Mesenchymal stem cell (in vitro differentiated cells and primary cell): ENCODE results near the gene MGMT.

Experiments
- DNase-seq: peaks from one replicate; pipeline ENCODE4 v3.0.0-alpha.2; 2013
- H2AFZ ChIP-seq: one replicate; pipeline ENCODE4 v1.6.1; 2013; ENCODE audit warnings: low read depth, mild to moderate bottlenecking, control low read depth, inconsistent platforms, low read length, moderate library complexity
- H2AK5ac ChIP-seq: 2 replicates; pipeline ENCODE4 v1.6.1; 2013; ENCODE audit warnings: low read length, moderate library complexity, mild to moderate bottlenecking, inconsistent platforms; ENCODE audit not compliant: severe bottlenecking
- H2BK120ac ChIP-seq: one replicate; pipeline ENCODE4 v1.6.1; 2013; ENCODE audit warnings: low read depth, mild to moderate bottlenecking, inconsistent platforms, low read length, moderate library complexity
- H2BK12ac ChIP-seq, 2 experiments: one replicate each; pipeline ENCODE4 v1.6.1; 2013; ENCODE audit warnings: inconsistent platforms in 2 of 2, low read length in 2 of 2, mild to moderate bottlenecking in 2 of 2, moderate library complexity in 2 of 2, control low read depth in 1 of 2
- H2BK15ac ChIP-seq: one replicate; pipeline ENCODE4 v1.6.1; 2013; ENCODE audit warnings: mild to moderate bottlenecking, low read depth, inconsistent platforms; ENCODE audit not compliant: poor library complexity, severe bottlenecking
- H2BK5ac ChIP-seq: 2 replicates; pipeline ENCODE4 v1.6.1; 2013; ENCODE audit warnings: low read depth, mild to moderate bottlenecking, low read length, control low read depth, inconsistent platforms; ENCODE audit not compliant: poor library complexity, severe bottlenecking
- H3K14ac ChIP-seq, 2 experiments: one replicate each; pipeline ENCODE4 v1.6.1; 2013; ENCODE audit warnings: inconsistent platforms in 2 of 2, low read length in 2 of 2, control low read depth in 1 of 2, mild to moderate bottlenecking in 1 of 2, moderate library complexity in 1 of 2
- H3K18ac ChIP-seq, 2 experiments: one replicate each; pipeline ENCODE4 v1.6.1; 2013; ENCODE audit warnings: inconsistent platforms in 2 of 2, low read length in 2 of 2, control low read depth in 1 of 2, low read depth in 1 of 2, mild to moderate bottlenecking in 1 of 2
- H3K23ac ChIP-seq, 2 experiments: one replicate each; pipeline ENCODE4 v1.6.1; 2013; ENCODE audit warnings: inconsistent platforms in 2 of 2, low read length in 2 of 2, mild to moderate bottlenecking in 2 of 2, moderate library complexity in 2 of 2, control low read depth in 1 of 2
- H3K27ac ChIP-seq: 2 replicates; pipeline ENCODE4 v1.5.1; 2013; ENCODE audit warnings: mild to moderate bottlenecking, moderate library complexity, low read length, control low read depth, inconsistent platforms; ENCODE audit not compliant: poor library complexity, severe bottlenecking
- H3K27me3 ChIP-seq, 2 experiments: 2 replicates each; pipeline versions ENCODE4 v1.6.1 to v1.7.0; 2013; ENCODE audit warnings: low read length in 2 of 2, mild to moderate bottlenecking in 2 of 2, moderate library complexity in 2 of 2, control low read depth in 1 of 2, inconsistent platforms in 1 of 2; ENCODE audit not compliant: control insufficient read depth in 1 of 2, insufficient read depth in 1 of 2
- H3K36me3 ChIP-seq, 2 experiments: 2 replicates each; pipeline versions ENCODE4 v1.6.1 to v1.7.0; 2013; ENCODE audit warnings: low read length in 2 of 2, control low read depth in 1 of 2, inconsistent platforms in 1 of 2, low read depth in 1 of 2, mild to moderate bottlenecking in 1 of 2; ENCODE audit not compliant: insufficient read depth in 2 of 2, control insufficient read depth in 1 of 2
- H3K4ac ChIP-seq, 2 experiments: one replicate each; pipeline ENCODE4 v1.6.1; 2013; ENCODE audit warnings: inconsistent platforms in 2 of 2, low read length in 2 of 2, mild to moderate bottlenecking in 2 of 2, moderate library complexity in 2 of 2, control low read depth in 1 of 2, low read depth in 1 of 2
- H3K4me1 ChIP-seq: 2 replicates; pipeline ENCODE4 v1.6.1; 2013; ENCODE audit warnings: low read depth, low read length, control low read depth; ENCODE audit not compliant: control insufficient read depth, insufficient read depth
- H3K4me2 ChIP-seq: 2 replicates; pipeline ENCODE4 v1.6.1; 2013; ENCODE audit warnings: low read length, mild to moderate bottlenecking, inconsistent platforms; ENCODE audit not compliant: poor library complexity, severe bottlenecking
- H3K4me3 ChIP-seq, 2 experiments: 2 replicates each; pipeline versions ENCODE4 v1.5.1 to v1.7.0; 2013; ENCODE audit warnings: low read length in 2 of 2, mild to moderate bottlenecking in 2 of 2, control low read depth in 1 of 2, low read depth in 1 of 2; ENCODE audit not compliant: insufficient read depth in 1 of 2
- H3K79me1 ChIP-seq: replicated peaks from 2 replicates; pipeline ENCODE4 v1.6.1; 2013; ENCODE audit warnings: mild to moderate bottlenecking, control low read depth, low read length, inconsistent platforms; ENCODE audit not compliant: poor library complexity, severe bottlenecking
- H3K9ac ChIP-seq: 2 replicates; pipeline ENCODE4 v1.7.0; 2013; ENCODE audit warnings: mild to moderate bottlenecking, low read length, moderate library complexity
- H3K9me3 ChIP-seq: 2 replicates; pipeline ENCODE4 v1.7.0; 2013; ENCODE audit warnings: mild to moderate bottlenecking, low read length; ENCODE audit not compliant: control insufficient read depth
- H4K8ac ChIP-seq: one replicate; pipeline ENCODE4 v1.6.1; 2013; ENCODE audit warnings: inconsistent platforms, mild to moderate bottlenecking, low read length, moderate library complexity
- H4K91ac ChIP-seq: one replicate; pipeline ENCODE4 v1.6.1; 2013; ENCODE audit warnings: mild to moderate bottlenecking, low read length, inconsistent platforms
- WGBS: methylation state at CpG from one replicate; pipeline ENCODE4 v1.1.7; 2013; ENCODE audit warnings: mixed read lengths; 5-methylcytosine and 5-hydroxymethylcytosine counted together

Gene MGMT

DNA sequence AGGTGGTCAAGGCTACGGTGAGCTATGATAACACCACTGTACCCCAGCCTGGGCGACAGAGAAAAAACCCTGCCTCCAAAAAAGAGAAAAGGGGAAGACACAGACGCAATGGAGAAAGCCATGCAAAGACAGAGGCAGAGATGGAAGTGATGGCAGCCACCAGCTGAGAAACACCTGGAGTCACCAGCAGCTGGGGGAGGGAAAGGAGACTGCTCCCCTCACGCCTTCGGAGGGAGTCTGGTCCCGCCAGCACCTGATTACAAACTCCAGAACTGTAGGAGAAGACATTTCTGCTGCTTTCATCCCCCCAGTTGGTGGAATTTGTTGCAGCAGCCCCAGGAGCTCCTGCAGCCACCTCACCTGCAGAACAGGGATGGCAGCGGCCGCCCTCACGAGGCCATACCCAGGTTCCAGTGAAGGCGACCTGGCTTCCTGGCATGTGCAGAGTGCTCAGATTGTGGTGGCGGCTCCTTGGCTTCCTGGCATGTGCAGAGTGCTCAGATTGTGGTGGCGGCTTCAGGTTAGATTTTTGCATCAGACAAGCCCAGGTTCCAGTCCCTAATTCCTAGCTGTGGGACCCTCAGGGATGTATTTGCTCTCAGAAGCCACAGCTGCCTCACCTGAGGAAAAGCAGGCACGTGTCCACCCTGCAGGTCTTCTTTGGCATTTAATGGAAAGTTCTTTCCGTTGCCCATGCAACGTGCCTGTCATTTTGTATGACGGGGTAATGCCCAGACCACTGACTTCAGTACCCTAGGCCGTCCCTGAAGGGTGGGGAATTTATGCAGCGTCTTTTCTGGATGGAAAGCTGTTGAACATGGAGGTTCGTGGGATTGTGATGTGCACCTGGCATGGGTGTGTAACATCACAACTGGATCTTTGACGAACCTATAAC is 314.1 kb downstream of the MGMT start:
- WGBS: 87% methylated on average over 20 of the region's 20 CpGs
- Histone ChIP-seq H3K9ac (no peak overlapping the region), H4K91ac (no peak overlapping the region), H3K27ac (no peak overlapping the region), H3K18ac (no peak overlapping the region), H3K36me3 (no peaks in the 10 kb centered on the region), H3K4ac (no peak overlapping the region), H2BK12ac (no peak overlapping the region), H3K4me3 (no peak overlapping the region), H2AFZ (no peak overlapping the region), H2AK5ac (no peak overlapping the region), H2BK5ac (no peak overlapping the region), H4K8ac (no peak overlapping the region), H3K4me1 (no peaks in the 10 kb centered on the region), H3K4me2 (no peak overlapping the region), H3K79me1 (no peaks in the 10 kb centered on the region), H3K14ac (no peak overlapping the region), H2BK15ac (no peak overlapping the region), H3K23ac (no peak overlapping the region), H3K9me3 (no peaks in the 10 kb centered on the region), H2BK120ac (no peak overlapping the region), H3K27me3 (no peaks in the 10 kb centered on the region)
- no peak for DNase-seq

- no peak for DNase-seq
These were observed 317.2 kb downstream of the MGMT start for GRCh38 chr10:129784291-129784690.

GRCh38 chr10:129784891-129785290 is 317.9 kb downstream of the MGMT start:
- no peak overlapping the region for H3K18ac ChIP-seq
- H3K4ac ChIP-seq: no peak overlapping the region
- H3K9ac ChIP-seq: no peak overlapping the region
- H4K91ac ChIP-seq: no peak overlapping the region
- 77% methylated on average over 13 of the region's 13 CpGs for WGBS
- no peak overlapping the region for H2AFZ ChIP-seq
- H3K23ac ChIP-seq: no peak overlapping the region
- no peak overlapping the region for H3K4me2 ChIP-seq
- no peaks in the 10 kb centered on the region for H3K9me3 ChIP-seq
- no peak for DNase-seq
- no peak overlapping the region for H2BK120ac ChIP-seq
- H3K27ac ChIP-seq: no peak overlapping the region
- H2BK12ac ChIP-seq: no peak overlapping the region
- H3K36me3 ChIP-seq: no peaks in the 10 kb centered on the region
- H3K27me3 ChIP-seq: no peaks in the 10 kb centered on the region
- no peak overlapping the region for H2AK5ac ChIP-seq
- no peaks in the 10 kb centered on the region for H3K79me1 ChIP-seq
- H3K4me3 ChIP-seq: no peak overlapping the region
- H2BK15ac ChIP-seq: no peak overlapping the region
- no peak overlapping the region for H3K14ac ChIP-seq
- H2BK5ac ChIP-seq: no peak overlapping the region
- no peak overlapping the region for H4K8ac ChIP-seq
- H3K4me1 ChIP-seq: no peaks in the 10 kb centered on the region

More at GRCh38 chr10:129784291-129784690, 317.2 kb downstream of the MGMT start:
- Histone ChIP-seq H3K14ac (no peak overlapping the region), H3K9me3 (no peaks in the 10 kb centered on the region), H2AFZ (no peak overlapping the region), H2BK120ac (no peak overlapping the region), H4K91ac (no peak overlapping the region), H2AK5ac (no peak overlapping the region), H3K4me1 (no peaks in the 10 kb centered on the region), H3K4me2 (no peak overlapping the region), H3K79me1 (no peaks in the 10 kb centered on the region), H2BK15ac (no peak overlapping the region), H3K23ac (no peak overlapping the region), H2BK5ac (no peak overlapping the region), H3K27me3 (no peaks in the 10 kb centered on the region), H3K4ac (no peak overlapping the region), H3K9ac (no peak overlapping the region), H3K4me3 (no peak overlapping the region), H4K8ac (no peak overlapping the region), H3K27ac (no peak overlapping the region), H2BK12ac (no peak overlapping the region), H3K18ac (no peak overlapping the region), H3K36me3 (no peaks in the 10 kb centered on the region)
- WGBS: 69% methylated on average over 4 of the region's 6 CpGs

GRCh38 chr10:129785536-129785981 is 318.5 kb downstream of the MGMT start:
- Histone ChIP-seq H2BK5ac (no peak overlapping the region), H3K14ac (no peak overlapping the region), H3K4me3 (no peak overlapping the region), H3K4ac (no peak overlapping the region), H3K36me3 (no peaks in the 10 kb centered on the region), H3K9ac (no peak overlapping the region), H4K91ac (no peak overlapping the region), H3K23ac (no peak overlapping the region), H2AK5ac (no peak overlapping the region), H2AFZ (no peak overlapping the region), H2BK12ac (no peak overlapping the region), H3K27ac (no peak overlapping the region), H2BK15ac (no peak overlapping the region), H3K27me3 (no peaks in the 10 kb centered on the region), H2BK120ac (no peak overlapping the region), H3K4me2 (no peak overlapping the region), H3K4me1 (no peaks in the 10 kb centered on the region), H3K79me1 (no peaks in the 10 kb centered on the region), H4K8ac (no peak overlapping the region), H3K9me3 (no peaks in the 10 kb centered on the region), H3K18ac (no peak overlapping the region)
- 85% methylated on average over 16 of the region's 16 CpGs for WGBS
- DNase-seq: no peak
